Left renal pelvis (tissue), 4 donors: Measurements from ENCODE around the gene SULT1C3. TPM values are rescaled to one million over a fixed set of nuclear protein-coding genes. Genes with fewer than 3 reads are reported as not detected.

Source experiments
- DNase-seq, 4 donors: peaks; one replicate each; pipeline ENCODE4 v3.0.0-alpha.2; 2013; ENCODE audit warnings: low read depth in 4 of 4, low spot score in 3 of 4
- polyA plus RNA-seq, 4 donors: library from polyadenylated mRNA; unstranded; fragments of 120-200 nt; gene quantifications; one replicate each; pipeline ENCODE4 v1.2.1, GENCODE V29; 2013; ENCODE audit not compliant: insufficient read length in 4 of 4

Gene SULT1C3
- polyA plus RNA-seq = not detected

DNA sequence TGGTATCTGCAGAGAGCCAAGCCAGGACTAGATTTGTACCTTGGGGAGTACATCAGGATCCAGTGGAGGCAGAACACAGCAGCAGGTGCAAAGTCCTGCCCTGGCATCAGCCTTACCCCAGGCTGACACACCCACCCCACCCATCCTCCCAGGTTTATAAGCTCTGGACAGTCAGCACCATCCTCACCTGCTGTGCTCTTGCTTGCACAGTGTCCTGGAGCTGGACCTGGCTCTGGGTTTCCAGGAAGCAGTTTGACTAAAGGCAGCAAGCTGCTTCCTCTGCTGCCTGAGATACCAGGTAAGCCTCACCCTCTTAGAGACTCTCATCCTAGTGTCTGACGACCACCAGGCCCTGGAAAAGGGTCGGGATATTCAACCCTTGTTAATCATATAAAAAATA is at the start of gene SULT1C3:
Gene SULT1C3 (plus strand): TSS at position 183 of the 400 bp plus-strand sequence. CDS start 7,227 bp downstream, outside the sequence.
- DNase-seq = no peak

DNA sequence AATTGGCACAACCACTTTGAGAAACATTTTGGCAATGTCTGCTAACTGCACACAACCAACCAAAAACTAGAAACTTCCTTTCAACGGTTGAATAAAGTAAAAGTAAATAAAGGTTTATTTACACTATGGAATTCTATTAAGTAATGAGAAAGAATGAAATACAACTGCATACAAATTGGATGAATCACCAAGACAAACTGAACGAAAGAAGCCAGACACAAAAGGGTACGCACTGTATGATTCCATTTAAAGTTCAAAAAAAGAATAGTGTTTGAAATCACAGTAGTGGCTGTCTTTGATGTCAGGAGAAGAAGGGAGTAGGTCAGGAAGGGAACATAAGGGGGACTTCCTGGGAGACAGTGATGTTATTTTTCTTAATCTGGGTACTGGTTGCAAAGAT is 46.5 kb upstream of the SULT1C3 start:
- no peak for DNase-seq

DNA sequence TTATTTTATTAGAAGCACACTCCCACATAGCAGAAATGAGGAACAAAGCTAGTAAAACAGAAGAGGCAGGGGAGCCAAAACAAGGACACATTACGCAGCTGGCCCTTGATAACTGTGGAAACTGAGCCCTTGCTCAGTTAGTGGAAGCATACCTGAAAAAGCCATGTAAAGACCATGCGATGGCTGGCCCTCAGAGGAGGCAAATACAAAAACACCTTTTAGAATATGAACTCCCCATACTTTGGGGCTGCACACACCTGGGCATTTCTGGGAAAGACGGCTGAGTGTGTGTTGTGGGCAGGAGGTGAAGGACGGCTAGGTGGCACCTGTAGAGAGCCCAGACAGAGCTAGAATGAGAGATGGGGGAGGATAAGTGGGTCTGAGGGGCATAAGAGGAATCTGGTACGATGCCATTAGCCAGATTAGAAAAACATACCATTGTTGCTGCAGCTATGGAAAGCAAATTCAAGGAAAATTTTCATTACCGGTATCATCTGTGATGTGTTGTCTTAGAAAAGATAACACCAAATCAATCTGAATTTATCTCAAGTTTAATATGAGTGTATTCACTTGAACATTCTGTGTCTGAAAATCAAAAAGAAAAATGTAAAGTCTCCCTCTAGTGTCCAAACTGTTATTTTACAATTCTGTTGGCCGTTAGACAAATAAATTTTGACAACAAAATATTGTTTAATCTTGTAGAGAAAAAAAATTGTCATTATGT is 45.2 kb upstream of the SULT1C3 start:
- DNase-seq = no peak

DNA sequence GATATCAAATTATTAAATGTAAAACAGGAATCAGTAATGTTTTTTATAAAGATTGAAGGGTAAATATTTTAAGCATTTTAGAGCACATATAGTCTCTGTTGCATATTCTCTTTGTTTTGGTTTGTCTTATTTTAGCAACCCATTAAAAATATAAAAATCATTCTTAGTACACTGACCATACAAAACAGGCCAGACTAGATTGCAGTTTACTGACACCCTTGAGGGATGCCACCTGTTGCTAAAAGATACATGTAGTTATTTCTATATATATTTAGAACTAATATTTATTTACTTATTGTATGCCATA is 44.7 kb upstream of the SULT1C3 start:
- no peak for DNase-seq

DNA sequence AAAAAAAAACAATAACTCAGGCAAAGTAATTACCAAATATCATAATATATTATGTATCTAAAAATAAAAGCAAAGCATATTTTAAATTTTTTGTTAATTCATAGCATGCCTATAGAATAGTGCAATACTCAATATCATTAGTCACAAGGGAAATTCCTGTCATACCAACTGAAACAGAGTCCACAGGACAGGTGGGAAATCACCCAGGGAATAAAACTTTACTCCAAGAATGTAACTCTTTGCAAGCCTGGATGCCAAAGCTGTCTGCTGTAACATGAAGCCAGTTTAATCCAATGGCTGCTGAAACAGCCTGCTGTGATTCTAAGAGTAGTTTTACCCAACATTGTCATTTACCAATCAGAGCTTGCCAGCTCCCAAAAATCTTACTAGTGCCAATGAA is 40.0 kb upstream of the SULT1C3 start:
- no peak for DNase-seq

DNA sequence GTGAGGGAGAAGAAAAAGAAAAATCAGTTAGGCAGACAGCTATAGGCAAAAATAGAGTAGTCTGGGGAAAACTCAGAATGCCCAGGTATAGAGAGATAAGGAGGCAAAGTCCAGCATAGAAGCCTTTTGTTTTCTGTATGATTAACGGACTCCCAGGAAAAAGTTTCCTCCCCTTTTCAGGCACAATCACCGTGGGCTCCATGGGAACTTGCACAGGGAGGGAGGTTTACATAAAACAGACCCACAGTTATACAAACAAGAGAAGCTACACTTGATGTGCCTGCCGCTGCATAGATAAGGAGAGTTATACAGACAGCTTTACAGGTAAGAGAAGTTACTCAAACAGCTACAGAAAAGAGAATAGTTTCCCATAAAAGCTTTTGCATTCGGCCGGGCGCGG is 39.2 kb upstream of the SULT1C3 start:
- DNase-seq = no peak

DNA sequence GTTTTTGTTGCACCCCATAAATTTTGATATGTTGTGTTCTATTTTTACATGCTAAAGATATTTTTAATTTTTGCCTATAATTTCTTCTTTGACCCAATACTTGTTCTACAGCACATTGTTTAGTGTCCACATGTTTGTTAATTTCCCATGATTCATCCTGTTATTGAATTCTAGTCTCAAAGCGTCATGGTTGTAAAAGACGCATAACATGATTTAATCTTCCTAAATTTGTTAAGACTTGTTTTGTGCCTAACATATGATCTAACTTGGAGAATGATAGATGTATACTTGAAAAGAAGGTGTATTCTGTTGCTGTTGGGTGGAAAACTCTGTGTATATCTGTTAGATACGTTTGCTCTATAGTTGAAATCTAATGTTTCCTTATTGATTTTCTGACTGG is 27.1 kb upstream of the SULT1C3 start:
- no peak for DNase-seq

DNA sequence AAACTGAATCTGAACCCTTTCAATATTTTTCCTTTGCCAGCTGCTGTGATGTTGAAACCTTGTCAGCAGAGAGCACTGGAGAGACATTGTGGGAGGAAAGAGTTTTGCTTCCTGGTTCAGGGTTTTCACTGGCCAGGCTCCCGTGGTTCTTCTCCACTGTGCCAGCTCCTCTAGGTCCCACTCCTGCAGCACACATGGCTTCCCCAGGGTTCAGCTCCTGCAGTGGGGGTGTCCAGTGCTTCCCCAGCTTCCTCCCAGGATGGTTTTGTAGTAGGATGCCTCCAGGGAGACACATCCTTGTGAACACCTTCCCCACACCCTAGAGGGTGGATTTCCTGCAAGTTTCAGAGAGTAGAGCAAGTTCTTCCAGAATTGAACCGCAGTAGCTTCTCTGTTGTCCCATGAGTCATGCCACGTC is 24.0 kb upstream of the SULT1C3 start:
- DNase-seq = peak in 1 of 4 donors; percentile 25

DNA sequence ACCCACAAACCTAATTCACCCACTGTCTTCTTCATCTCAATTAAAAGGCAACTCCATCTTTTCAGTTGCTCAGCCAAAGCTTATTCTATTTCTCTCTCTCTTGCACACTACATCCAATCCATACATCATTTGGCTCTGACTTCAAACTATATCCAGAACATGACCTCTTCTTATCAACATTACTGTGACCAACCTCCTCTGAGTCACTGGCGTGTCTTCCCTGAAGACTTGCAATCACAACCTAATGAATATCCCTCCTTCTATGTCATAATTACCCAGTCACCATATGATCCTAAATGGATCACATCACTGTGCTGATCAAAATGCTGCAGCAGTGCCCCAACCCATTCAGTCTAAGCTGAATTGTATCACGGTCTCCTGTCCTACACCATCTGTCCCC is 22.6 kb upstream of the SULT1C3 start:
- no peak for DNase-seq

DNA sequence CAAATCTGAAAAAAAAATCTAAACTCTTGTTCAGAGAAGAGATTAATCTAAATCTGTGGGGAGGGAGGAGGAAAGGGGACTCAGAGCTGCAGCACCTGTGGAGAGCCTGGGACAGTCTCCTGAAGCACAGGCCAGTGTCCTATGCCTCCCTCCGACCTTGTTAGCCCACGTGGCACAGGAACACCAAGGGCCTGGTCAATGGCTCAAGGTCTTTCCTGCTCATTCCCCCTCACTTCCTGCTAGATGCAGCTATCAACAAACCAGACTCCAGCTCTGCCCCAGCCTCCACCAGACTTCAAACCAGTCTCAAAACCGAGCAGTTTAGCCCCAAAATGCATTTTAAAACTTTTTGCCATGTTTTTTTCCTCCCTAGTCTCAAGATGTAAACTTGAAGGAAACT is 20.1 kb upstream of the SULT1C3 start:
- DNase-seq = no peak

DNA sequence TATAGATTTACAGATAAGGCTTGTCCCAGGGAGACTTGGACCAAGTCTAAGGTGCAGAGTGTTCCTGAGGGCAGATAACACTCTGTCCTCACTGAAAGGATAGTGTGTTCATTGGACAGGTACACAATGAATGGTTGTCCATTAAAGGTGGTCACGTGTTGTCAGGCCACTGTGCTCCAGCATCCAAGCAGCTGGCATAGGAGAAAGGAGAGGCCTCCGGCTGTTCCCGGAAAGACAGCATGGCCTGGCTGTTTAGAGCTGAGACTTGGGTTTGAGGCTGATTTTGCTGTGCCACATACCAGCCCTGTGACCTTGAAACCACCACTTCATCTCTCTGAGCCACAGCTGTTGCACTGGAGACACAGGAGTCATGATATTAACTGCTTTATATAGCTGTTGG is 19.6 kb upstream of the SULT1C3 start:
- DNase-seq = no peak

DNA sequence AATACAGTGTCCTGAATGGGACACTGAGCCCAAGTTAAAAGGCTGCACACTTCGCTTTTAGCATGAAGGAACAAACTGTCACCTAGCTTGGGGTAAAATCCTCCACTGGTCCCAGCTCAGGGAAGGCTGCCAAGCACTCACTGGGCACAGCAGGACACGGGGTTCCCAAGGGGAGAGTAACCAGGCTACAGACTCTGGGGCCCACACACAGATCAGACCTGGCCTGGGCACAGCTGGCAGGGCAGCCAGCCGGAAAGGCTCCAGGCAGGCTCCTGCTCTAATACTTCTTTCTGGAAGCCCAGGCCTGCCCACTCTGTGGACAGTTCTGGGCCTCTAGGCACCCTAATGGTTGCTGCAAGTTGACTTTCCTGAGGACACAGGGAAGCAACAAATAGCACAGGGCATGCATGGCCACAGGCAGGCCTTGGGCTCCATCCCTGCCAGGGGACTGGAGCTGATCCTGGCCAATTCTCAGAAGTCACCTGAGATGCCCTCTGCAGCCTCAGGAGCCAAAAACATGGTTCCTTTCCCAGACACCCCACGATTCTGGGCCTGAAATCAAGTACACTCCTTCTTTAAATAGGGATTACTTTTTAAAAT is 18.7 kb upstream of the SULT1C3 start:
- no peak for DNase-seq

DNA sequence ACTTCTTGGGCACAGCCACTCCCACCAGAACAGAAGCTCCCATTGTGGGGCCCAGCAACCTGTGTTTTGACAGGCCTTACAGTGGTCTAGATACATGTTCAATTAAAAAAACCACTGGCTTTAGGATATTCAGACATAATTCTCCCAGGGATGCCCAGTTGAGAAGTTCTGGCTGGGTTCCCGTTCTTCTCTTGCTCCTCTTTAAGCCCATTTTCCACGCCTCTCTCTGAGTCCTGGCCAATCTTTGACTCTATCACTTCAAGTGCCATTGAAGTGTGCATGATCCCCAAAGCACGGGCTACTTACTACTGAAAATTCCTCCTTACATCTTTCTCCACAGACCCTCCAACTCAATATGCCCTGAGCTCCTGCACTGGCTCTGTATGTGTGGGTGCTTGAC is 17.5 kb upstream of the SULT1C3 start:
- DNase-seq = no peak

DNA sequence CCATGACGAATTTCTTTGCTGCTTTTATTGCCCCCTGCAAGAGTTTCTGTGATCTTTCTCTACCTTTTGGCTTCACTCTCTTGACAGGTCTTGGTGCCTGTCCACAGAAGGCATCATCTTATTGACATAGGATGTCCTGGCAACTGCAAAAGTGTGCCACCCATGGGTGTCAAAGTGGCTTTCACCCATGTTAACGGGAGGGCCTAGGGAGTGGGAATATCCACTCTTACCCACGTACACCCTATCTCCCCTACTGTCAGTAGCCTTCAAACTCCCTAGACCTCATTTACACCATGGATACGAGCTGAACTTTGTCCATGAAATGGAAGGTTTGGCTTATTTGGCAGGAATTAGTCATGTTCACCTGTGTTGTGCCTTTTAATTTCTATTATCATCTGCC is 16.2 kb upstream of the SULT1C3 start:
- DNase-seq = no peak

DNA sequence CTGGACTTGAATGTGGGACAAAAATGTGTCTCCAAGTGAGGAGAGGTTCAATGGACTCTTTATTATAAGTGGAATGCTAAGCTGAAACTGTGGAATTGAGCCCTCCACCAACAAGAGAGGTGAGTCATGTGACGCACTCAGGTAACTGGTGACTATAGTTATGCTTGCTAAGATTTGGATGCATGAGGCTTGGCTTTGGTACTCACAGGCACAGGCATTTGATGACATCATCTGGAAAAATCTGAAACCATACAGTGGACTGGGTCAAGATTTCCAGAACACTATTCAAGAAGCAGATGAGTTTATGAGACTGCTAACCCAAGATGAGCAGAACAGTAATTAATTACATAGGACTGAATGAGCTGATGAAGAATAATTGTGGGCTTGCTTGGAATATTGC is 15.7 kb upstream of the SULT1C3 start:
- DNase-seq = no peak

DNA sequence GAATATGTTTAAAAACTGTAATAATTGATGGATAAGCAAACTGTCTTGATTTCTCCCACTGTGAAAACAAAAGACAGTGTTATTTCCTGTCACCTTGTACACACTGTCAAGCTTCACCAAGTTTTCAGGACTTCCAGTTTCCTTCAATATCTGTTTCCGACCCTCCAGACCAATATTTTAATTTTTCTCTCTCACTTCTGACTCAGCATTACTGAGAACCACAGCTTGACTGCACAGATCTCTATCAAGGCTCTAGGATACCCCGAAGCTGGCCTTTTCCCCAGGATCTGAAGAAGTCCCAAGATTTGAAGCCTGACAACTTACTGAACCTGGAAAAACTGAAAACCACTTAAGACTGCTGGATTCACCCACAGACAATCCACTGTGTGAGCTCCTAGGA is 13.2 kb upstream of the SULT1C3 start:
- no peak for DNase-seq

DNA sequence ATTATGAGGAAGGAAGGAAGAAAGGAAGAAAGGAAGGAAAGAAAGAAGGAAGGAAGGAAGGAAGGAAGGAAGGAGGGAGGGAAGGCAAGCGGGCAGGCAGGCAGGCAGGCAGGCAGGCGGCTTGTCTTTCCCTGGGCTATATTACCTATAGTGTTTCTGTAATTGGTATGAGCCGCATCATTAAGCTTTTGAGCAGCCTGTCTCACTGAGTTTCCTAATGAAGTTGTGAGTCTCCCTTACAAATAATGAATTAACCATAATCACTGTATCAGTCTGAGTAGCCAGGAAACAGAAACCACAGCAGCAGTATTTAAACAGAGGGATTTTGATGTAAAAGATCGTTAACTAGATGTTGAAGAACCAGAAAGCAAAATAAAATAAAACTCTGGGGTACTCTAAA is 11.8 kb upstream of the SULT1C3 start:
- peak in 1 of 4 donors; percentile 22 for DNase-seq

DNA sequence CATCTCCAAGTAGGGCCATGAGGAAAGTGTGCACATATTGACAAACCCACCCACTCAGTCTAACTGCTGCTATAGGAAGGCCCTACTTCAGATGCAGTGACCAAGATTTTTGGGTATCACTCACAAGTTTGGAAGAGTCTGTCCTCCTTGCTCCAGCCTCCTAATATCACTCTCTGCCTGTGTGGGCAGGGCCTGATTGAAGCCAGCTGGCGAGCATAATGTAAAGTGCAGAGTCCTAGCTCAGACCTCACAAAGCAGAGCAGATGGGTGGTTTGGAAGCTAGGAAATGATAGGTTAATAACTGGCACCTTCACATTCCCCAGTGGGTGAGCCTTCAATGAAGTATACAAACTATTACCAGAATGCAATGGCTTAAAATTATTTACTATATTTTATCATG is 11.2 kb upstream of the SULT1C3 start:
- DNase-seq = no peak

DNA sequence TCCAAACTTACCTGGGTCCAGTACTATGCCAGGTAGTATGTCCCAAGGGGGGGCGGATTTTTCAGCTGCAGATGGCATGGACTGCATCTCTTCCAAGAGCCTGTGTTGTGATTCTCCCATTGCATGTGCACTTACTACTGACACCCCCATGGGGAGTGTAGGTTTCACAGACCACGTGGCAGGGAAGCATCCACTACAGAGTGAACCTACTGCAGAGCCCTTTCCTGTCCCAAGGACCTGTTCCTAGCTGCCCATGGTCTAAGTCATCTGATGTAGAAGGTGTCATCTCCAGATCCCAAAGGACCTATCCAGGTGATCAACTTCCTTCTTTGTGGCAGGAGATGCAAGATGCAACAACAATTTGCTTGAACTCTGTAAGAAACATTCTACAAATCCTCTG is 9.9 kb upstream of the SULT1C3 start:
- DNase-seq = no peak

DNA sequence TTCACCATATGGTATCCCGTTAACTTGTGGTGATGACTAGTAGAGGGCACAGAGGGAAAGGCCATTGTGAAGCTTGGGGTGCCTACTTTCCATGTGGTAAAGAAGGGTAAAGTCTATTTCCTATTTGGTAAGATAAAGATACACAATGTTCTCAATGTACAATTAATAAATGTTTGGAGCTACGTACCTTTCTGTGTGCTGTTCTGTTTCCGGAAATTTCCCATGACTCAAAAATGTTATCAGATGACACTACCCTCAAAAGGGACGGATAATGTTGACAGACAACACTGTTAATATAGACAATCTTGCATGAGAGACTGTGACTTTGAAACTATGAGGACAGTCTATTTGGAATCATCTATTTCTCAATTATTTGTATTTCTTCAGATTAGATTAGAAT is 4.2 kb upstream of the SULT1C3 start:
- no peak for DNase-seq

DNA sequence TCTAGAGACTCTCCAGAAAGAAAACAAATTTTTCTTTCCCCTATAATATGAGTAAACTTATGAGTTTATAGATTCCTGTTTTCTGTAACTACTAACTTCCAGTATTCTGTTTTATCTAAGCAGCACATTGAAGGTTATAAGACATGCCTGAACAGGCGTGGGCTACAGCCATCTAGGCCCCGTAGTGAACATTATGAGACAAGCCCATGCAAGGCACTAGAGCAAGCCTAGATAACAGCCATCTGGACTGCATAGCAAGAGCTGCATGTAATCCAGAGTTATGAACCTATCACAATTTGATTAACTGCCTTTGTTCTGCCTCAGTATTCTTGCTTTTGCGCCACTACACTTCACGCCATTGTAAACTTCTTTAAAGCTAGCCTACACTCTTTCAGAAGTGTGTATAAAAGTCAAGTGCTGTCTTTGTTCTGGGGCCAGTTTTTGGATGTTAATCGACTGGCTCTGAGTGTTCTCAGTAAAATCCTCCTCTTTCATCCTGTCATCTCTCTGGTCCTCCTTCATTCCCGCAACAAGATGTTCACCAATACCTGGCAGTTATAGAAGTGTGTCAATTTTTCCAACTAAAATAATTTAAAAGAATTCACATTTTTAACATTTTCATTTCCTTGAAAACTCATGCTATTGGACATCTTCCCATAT is 3.0 kb upstream of the SULT1C3 start:
- DNase-seq = no peak

DNA sequence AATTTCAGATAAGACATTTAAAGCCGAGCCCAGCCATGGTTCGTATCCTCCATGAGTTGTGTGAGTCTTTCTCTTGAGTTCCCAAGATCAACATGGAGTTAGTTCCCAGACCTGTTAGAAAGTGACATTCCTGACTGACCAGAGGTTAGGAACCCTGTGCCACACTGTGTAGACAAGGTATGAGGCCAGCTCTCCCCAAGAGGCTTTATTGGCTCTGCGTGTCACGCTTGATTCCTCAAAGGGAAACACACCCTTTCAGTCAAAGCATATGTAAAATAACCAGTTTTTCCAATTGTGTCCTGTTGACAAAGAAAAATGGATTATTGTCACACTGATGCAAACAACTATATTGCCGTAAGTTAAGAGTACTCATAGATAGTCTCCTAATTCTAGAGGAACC is 1.2 kb downstream of the SULT1C3 start:
- no peak for DNase-seq
